Choroid plexus epithelial cell (primary cell): ENCODE results near the gene LARGE1.
A peak's percentile ranks its signal among the peaks of the same experiment; 100 is the strongest.

Source experiments
- DNase-seq: peaks from one replicate; pipeline ENCODE4 v3.0.0-alpha.2; 2010; ENCODE audit warnings: low read depth
- H3K4me3 ChIP-seq: 2 replicates; pipeline ENCODE4 v1.5.1; 2011; ENCODE audit warnings: low read depth, mild to moderate bottlenecking, control low read depth, low read length, moderate library complexity
- CTCF ChIP-seq: conservative IDR thresholded peaks from 2 replicates; pipeline ENCODE4 v1.5.1; 2011; ENCODE audit warnings: low read depth, mild to moderate bottlenecking, control low read depth, inconsistent platforms, low read length, moderate library complexity

Gene LARGE1

DNA sequence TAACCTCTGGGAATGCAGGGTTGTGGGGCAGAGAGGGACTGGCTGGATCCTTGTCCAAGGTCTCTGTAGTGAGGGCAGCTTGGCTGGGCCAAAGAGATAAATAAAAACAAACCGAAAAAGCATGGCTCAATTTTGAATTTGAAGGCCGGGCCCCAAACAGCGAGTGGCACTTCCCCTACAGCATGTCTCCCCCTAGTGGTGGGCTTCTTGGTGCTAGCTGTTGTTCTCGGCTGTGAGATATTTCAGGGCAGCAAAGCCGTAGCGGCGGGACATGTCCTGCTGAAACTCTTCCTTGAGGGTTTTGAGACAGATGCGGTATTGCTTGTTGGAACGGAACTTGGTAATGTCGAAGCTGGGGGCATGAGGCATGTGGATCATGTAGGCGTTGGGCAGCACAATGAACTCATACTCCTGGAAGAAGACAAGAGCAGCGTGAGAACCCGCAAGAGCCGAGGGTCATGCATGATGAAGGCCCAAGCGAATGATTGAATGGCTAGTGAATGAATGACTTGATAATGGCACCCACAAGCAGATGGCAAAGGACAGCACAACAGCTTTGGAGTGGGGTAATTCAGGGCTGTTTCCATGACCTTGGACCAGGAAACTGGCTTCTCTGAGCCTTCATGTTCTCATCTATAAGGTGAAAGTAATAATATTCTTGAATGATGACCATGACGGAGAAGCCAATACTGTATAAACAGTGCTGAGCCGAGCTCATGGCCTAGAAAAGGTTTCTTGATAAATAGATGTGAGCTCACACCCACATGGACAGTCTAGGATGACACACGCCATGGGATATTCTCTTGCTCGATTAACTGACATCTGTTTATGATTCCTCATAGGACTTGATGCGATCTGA lies 645.8 kb downstream of the LARGE1 start:
- peak; percentile 50 for TF ChIP-seq CTCF
- no peak overlapping the region for H3K4me3 ChIP-seq
- peak; percentile 6 for DNase-seq

DNA sequence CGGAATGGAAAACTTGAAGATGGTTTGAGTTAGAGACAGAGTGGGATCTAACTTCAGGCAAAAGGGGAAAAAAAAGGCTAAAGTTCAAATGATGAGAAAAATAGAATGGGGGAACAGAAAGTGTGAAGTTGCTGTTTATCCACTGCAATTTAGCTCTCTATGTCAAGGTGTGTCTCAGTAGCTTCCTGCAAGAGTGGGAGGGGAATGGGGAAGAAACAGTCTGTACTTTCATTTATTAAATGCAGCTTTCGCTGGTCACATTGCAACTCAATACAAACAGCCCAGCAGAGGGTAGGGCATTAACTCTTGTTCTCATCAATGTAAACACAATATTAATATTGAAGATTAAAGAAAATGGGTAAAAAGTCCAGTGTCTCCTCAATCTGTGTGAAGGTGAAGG lies 647.4 kb downstream of the LARGE1 start:
- no peak for TF ChIP-seq CTCF
- no peak for DNase-seq
- no peak overlapping the region for H3K4me3 ChIP-seq

DNA sequence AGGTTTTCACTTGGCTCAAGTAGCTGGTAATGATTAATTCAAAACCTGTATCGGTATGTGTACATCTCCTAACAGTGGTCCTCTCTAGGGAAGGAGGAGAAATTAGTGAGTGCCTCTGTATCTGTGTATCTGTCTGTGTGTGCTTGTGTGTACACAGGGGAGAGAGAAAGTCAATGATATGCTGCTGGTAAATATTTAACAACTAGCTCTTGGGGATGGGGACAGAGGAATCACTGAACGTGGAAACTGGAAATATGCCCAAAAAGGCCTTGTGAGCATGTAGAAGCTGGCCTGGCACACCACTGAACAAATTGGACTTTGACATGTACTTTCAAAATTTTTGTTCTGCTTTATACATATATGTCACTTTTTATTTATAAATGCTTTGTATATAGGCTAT lies 648.1 kb downstream of the LARGE1 start:
- no peak for DNase-seq
- no peak overlapping the region for H3K4me3 ChIP-seq
- TF ChIP-seq CTCF = no peak

DNA sequence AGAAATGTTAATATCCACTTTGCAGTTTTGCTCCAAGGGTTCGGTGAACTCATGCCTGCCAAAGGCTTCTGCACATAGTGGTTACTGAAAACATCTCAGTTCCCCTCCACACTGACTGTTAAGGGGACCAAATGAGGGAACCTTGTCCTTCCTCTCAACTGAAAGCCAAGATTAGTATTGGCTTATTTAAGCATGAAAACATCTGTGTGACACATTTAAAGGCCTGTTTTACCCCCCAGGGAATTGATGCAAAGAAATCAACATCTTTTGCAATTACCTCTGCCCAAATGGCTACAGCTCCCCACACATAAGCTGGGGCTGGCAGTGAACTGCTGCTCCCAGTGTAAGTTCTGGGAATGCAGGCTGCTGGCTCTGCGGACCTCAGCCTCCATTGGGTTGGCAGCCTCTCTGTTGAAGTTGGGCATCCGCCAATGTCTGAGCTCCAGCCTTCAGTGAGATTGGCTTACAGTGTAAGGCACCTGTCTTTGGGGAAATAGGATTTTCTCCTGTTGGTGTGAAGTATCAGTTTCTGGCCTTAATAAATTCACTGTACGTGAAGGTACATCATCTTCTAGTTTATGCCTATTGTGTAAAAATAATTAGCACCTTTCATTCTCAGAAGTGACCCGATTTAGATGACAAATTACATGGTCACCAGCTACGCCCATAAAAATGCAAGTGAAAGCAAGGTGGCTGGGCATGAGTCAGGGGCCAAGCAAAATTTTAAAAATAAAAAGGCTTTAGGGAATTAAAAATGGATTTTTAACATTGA lies 648.7 kb downstream of the LARGE1 start:
- H3K4me3 ChIP-seq = no peak overlapping the region
- TF ChIP-seq CTCF = no peak
- peak; percentile 17 for DNase-seq

- no peak for DNase-seq
- no peak overlapping the region for H3K4me3 ChIP-seq
- TF ChIP-seq CTCF = no peak
These were observed 649.7 kb downstream of the LARGE1 start for GRCh38 chr22:33270596-33270995.

GRCh38 chr22:33261699-33262098 lies 658.6 kb downstream of the LARGE1 start:
- no peak for DNase-seq
- TF ChIP-seq CTCF = no peak
- no peak overlapping the region for H3K4me3 ChIP-seq
